ENCODE data around the gene DACT2.

The DACT2 gene

DNA sequence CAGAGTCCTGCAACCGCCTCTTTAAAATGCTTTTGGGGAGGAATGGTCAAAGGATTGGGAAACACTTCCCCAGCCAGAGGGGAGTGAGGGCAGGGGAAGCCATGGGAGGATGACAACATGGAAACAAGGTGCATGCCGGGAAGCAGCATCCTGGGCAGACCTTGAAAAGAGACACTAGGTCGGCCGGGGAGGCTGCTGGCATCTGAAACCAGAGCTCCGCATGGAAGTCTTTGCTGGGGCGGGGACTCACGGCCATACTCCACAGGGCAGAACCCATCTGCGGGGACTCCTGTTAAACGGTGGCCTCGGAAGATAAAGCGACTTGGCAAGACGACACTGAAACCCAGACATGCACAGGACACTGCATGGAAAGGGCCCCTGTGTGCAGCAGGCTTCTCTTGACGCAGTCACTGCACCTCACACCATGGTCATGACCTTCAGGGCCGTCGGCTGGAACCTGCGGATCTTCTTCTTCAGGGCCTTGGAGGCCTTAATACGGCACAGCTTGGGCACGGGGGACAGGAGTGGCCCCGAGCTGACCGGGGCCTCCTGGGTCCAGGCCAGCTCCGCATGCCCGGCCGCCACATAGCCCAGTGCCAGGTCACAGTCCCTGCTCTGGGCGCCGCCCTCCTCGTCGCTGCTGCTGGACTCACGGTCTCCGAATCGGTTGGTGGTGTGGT is 12.4 kb downstream of the DACT2 start:
- DNase-seq (ENCODE audit: extremely low read depth, low read depth) = no peak
- TF ChIP-seq, protein P1, sequence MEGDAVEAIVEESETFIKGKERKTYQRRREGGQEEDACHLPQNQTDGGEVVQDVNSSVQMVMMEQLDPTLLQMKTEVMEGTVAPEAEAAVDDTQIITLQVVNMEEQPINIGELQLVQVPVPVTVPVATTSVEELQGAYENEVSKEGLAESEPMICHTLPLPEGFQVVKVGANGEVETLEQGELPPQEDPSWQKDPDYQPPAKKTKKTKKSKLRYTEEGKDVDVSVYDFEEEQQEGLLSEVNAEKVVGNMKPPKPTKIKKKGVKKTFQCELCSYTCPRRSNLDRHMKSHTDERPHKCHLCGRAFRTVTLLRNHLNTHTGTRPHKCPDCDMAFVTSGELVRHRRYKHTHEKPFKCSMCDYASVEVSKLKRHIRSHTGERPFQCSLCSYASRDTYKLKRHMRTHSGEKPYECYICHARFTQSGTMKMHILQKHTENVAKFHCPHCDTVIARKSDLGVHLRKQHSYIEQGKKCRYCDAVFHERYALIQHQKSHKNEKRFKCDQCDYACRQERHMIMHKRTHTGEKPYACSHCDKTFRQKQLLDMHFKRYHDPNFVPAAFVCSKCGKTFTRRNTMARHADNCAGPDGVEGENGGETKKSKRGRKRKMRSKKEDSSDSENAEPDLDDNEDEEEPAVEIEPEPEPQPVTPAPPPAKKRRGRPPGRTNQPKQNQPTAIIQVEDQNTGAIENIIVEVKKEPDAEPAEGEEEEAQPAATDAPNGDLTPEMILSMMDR (IDR thresholded peaks at IDR 0.05; ENCODE audit: low read depth, low read length) = no peak

DNA sequence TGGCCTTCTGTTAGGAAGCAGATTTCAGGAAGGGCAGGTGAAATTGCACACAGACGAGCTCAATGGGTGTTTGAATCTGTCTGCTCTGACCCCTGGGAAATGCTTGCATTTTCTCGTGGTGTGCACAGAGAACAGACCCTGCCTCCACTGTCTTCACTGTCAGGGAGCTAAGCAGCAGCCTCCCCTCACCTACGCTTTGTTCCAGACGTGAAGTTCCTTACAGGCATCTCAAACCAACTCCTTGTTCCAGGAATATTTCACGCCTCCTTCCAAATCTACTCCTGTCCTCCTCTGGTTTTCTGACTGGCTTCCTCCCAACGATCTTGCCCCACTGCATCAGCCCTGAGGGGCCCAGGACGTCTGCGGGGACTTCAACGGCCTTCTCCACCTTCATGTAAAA is 13.7 kb downstream of the DACT2 start:
- TF ChIP-seq, protein P1 (IDR thresholded peaks at IDR 0.05; ENCODE audit: low read depth, low read length) = no peak
- no peak for DNase-seq (ENCODE audit: extremely low read depth, low read depth)

DNA sequence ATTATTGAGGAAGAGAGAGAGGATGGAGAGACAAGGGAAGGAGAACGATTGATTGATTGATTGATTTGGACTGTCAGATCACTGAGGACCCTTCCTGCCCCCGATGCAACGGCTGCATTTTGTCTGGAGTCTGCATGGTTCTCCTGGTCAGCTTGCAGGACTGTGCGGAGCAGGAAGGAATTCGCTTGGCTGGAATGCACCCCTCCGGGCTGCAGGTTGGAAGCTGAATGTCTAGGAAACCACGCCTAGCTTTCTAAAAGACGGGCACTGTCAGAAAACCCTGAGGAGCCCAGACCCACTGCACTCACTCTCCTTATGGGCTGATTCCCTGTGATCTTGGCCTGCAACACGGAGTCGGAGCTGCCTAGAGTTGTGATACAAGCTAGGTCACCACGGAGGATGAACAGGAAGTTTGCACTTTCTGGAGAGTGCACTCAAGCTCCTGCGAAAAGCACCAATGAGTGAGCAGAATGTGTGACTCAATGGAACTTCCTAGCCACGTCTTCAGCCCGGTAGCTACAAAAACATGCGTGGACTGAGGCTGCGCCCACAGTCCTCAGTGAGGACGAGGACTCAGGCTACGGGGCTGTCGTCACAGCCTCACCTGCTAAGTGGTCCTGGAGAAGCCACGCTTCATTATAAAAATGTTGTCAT is 14.4 kb downstream of the DACT2 start:
- TF ChIP-seq, protein P1 (IDR thresholded peaks at IDR 0.05; ENCODE audit: low read depth, low read length) = no peak
- no peak for DNase-seq (ENCODE audit: extremely low read depth, low read depth)

DNA sequence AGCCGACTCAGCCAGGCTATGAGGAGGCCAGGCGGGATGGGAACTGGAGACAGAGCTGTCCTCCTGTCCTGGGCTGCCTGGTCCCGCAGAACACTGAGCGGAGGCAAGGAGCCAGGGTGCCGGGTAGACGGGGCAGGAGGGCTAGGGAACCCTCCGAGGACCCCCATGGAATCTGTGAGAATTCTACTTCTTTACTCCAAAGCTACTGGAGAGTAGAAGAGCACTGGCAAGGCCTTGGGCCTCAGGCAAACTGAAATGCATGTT is 14.9 kb downstream of the DACT2 start:
- no peak for DNase-seq (ENCODE audit: extremely low read depth, low read depth)
- TF ChIP-seq, protein P1 (IDR thresholded peaks at IDR 0.05; ENCODE audit: low read depth, low read length) = no peak

DNA sequence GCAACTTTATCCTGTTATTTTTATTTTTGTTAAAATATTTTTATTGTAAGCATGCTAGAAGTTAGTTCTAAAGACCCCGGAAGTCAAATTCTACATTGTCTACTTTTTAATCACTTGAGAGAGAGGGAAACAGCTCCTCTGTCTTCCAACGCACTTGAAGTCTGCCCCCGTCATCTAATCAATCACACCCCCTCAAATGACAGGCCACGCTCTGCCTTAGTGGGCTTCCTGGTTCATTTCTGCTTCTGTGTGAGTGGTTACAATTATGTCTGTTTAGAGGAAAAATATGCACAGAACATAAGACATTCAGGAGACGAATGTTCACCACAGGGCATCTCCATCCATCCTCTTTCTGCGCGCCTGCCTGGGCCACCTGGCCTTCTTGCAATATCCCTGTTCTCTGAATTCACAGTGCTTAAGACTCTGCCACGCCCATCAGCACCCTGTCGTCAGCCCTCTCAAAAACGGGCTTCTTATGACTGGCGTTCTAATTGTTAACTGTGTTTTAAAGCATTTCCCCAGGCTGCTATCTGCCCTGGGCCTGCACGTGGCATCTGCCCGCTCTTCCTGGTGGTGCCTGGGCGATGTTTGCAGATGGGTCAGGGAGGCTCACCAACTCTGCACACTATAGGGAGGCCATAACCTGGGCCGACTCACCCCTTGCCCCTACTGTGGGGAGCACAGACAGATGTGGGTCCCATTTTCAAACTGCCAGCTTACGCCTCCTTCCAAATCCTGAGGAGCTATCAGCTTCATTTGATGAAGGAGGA is 15.4 kb downstream of the DACT2 start:
- DNase-seq (ENCODE audit: extremely low read depth, low read depth) = no peak
- TF ChIP-seq, protein P1 (IDR thresholded peaks at IDR 0.05; ENCODE audit: low read depth, low read length) = no peak

DNA sequence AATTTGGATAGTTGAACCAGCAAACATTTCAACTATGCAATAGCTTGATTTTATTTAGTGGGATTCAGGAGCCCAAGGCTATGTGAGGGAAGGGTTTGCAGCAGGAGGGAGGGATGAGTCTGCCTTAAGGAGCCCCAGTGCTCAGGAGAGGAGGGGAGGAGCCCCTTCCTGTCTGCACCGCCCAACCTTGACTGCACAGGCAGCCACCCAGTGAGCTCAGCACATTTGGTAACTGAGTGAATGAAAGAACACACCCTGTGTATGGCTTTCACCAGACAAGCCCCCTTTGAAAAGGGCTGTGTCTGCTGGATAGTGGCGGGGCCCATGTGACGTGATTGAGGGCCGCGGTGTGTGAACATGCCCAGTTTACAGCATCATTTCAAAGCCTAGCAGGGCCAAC is 17.0 kb downstream of the DACT2 start:
- DNase-seq (ENCODE audit: extremely low read depth, low read depth) = no peak
- TF ChIP-seq, protein P1 (IDR thresholded peaks at IDR 0.05; ENCODE audit: low read depth, low read length) = no peak

All from AG09319 (cell line).